ENCODE results near the gene MPIG6B.

- TF ChIP-seq EZH2 (IDR thresholded peaks at IDR 0.05; ENCODE audit: low read length, missing control alignments) (no peak), CTCF (conservative IDR thresholded peaks at IDR 0.05 in 1 of 2, IDR thresholded peaks at IDR 0.05 in 1 of 2; ENCODE audit: low read depth in 1 of 2, low read length in 2 of 2) (no peak)
These were observed 7.5 kb downstream of the MPIG6B start for GRCh38 chr6:31730631-31731086.
